H1 (cell line): Measurements from ENCODE around the gene SLC6A8.
"Not testable (repeated sequence)": the region's sequence is repeated elsewhere in the genome, so short reads cannot be mapped to it uniquely, and the experiment has no call there.

Experiments
- CBX5 ChIP-seq: fragments of 300-800, 300-1000 bp; sonication (generic); IDR thresholded peaks from 2 replicates; pipeline ENCODE4 v1.7.1; 2016; ENCODE audit warnings: antibody characterized with exemption, low read length, low read depth
- GABPA ChIP-seq: IDR thresholded peaks from 2 replicates; pipeline ENCODE4 v1.6.1; 2011; ENCODE audit warnings: mild to moderate bottlenecking, low read length, moderate library complexity, borderline replicate concordance; ENCODE audit not compliant: insufficient read depth
- JUND ChIP-seq: IDR thresholded peaks from 2 replicates; pipeline ENCODE4 v1.6.1; 2011; ENCODE audit warnings: mild to moderate bottlenecking, improper control_type of control experiment, low read length
- POLR2A ChIP-seq, 2 experiments: IDR thresholded peaks; 1 replicate in 1 of 2; 2 replicates in 1 of 2; pipeline ENCODE4 v1.6.1; 2011; ENCODE audit warnings: low read depth in 2 of 2, low read length in 2 of 2, mild to moderate bottlenecking in 2 of 2; ENCODE audit errors: control extremely low read depth in 1 of 2
- SUZ12 ChIP-seq: fragments of 200-600 bp; sonication (generic); IDR thresholded peaks from 2 replicates; pipeline ENCODE4 v1.6.1; 2012; ENCODE audit warnings: mild to moderate bottlenecking, inconsistent platforms, low read length, moderate library complexity, mixed read lengths
- TAF1 ChIP-seq: IDR thresholded peaks from 2 replicates; pipeline ENCODE4 v1.6.1; 2011; ENCODE audit warnings: mild to moderate bottlenecking, low read depth, low read length
- YY1 ChIP-seq: IDR thresholded peaks from 2 replicates; pipeline ENCODE4 v1.6.1; 2011; ENCODE audit warnings: low read depth, mild to moderate bottlenecking, low read length
- TF ChIP-seq, protein P1 (sequence below), 3 experiments: IDR thresholded peaks; 1 replicate in 2 of 3; 2 replicates in 1 of 3; pipeline versions ENCODE4 v1.5.1 to v1.6.1; 2011; ENCODE audit warnings: low read length in 3 of 3, mild to moderate bottlenecking in 3 of 3, inconsistent platforms in 2 of 3, low read depth in 1 of 3, moderate library complexity in 1 of 3; ENCODE audit not compliant: insufficient read depth in 1 of 3; ENCODE audit errors: control extremely low read depth in 1 of 3
- TF ChIP-seq, protein P2 (sequence below): IDR thresholded peaks from 2 replicates; pipeline ENCODE4 v1.6.1; 2012; ENCODE audit warnings: low read length, inconsistent platforms
- TF ChIP-seq, protein P3 (sequence below): IDR thresholded peaks from 2 replicates; pipeline ENCODE4 v1.6.1; 2011; ENCODE audit warnings: low read length, improper control_type of control experiment

DNA sequence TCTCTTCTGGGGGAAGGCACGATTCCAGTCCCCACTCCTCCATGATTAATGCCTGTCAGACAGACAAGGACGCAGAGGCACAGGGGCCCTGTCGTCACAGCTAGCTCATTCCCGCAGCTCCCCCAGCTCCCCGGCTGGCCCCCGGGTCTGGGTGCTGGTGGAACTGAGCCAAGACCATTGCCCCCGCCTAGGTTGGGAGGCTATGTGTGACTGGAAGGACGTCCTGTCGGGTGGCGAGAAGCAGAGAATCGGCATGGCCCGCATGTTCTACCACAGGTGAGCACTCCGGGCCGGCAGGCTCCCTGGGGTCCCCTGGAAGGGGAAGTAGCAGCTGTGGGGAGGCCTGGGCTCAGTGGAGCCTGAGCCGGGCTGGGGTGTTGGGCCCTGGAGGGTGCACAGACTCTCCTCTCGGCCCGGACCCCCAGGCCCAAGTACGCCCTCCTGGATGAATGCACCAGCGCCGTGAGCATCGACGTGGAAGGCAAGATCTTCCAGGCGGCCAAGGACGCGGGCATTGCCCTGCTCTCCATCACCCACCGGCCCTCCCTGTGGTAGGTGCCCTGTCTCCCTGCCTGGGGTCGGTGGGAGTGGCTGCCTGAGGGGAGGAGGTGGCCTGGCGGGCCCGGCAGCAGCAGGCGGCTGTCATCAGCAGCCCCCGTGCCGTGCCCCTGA lies 55.2 kb downstream of the SLC6A8 start:
- TF ChIP-seq, protein P1, sequence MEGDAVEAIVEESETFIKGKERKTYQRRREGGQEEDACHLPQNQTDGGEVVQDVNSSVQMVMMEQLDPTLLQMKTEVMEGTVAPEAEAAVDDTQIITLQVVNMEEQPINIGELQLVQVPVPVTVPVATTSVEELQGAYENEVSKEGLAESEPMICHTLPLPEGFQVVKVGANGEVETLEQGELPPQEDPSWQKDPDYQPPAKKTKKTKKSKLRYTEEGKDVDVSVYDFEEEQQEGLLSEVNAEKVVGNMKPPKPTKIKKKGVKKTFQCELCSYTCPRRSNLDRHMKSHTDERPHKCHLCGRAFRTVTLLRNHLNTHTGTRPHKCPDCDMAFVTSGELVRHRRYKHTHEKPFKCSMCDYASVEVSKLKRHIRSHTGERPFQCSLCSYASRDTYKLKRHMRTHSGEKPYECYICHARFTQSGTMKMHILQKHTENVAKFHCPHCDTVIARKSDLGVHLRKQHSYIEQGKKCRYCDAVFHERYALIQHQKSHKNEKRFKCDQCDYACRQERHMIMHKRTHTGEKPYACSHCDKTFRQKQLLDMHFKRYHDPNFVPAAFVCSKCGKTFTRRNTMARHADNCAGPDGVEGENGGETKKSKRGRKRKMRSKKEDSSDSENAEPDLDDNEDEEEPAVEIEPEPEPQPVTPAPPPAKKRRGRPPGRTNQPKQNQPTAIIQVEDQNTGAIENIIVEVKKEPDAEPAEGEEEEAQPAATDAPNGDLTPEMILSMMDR (IDR thresholded peaks at IDR 0.05; ENCODE audit: control extremely low read depth in 1 of 3, insufficient read depth in 1 of 3, low read depth in 1 of 3, low read length in 3 of 3), result not testable (repeated sequence)
- TF ChIP-seq CBX5; POLR2A (IDR thresholded peaks at IDR 0.05; ENCODE audit: control extremely low read depth in 1 of 2, low read depth in 2 of 2, low read length in 2 of 2); GABPA; YY1; JUND; SUZ12; TAF1: not testable (repeated sequence)
- TF ChIP-seq, protein P2, sequence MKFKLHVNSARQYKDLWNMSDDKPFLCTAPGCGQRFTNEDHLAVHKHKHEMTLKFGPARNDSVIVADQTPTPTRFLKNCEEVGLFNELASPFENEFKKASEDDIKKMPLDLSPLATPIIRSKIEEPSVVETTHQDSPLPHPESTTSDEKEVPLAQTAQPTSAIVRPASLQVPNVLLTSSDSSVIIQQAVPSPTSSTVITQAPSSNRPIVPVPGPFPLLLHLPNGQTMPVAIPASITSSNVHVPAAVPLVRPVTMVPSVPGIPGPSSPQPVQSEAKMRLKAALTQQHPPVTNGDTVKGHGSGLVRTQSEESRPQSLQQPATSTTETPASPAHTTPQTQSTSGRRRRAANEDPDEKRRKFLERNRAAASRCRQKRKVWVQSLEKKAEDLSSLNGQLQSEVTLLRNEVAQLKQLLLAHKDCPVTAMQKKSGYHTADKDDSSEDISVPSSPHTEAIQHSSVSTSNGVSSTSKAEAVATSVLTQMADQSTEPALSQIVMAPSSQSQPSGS, result not testable (repeated sequence)
- TF ChIP-seq, protein P3, sequence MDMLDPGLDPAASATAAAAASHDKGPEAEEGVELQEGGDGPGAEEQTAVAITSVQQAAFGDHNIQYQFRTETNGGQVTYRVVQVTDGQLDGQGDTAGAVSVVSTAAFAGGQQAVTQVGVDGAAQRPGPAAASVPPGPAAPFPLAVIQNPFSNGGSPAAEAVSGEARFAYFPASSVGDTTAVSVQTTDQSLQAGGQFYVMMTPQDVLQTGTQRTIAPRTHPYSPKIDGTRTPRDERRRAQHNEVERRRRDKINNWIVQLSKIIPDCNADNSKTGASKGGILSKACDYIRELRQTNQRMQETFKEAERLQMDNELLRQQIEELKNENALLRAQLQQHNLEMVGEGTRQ, result not testable (repeated sequence)
